Dermis blood vessel endothelial cell (primary cell): ENCODE measurements around the gene PPP1R14C. TPM values are rescaled to one million over a fixed set of nuclear protein-coding genes. Genes with fewer than 3 reads are reported as not detected.

ENCODE experiments used
- total RNA-seq: library from RNA; depleted of rRNA; stranded (reverse); fragments of >200 nt; gene quantifications from 2 replicates; pipeline ENCODE4 v1.2.3, GENCODE V29; 2014

PPP1R14C gene
- total RNA-seq, 1 donor from 2014 or later = not detected

Other genes with a start within 250 kb of the PPP1R14C start
- gene RAET1E, start 244.9 kb upstream of the PPP1R14C start, total RNA-seq = 0.09 TPM in 1 of 2 replicates, not detected in the other
- gene RAET1G, start 219.9 kb upstream of the PPP1R14C start, total RNA-seq = not detected in 2 replicates
- gene ULBP2, start 201.0 kb upstream of the PPP1R14C start, total RNA-seq = 2.0 and 3.7 TPM in 2 replicates
- gene ULBP1, start 179.1 kb upstream of the PPP1R14C start, total RNA-seq = 0.17 and 0.23 TPM in 2 replicates
- gene RAET1L, start 117.5 kb upstream of the PPP1R14C start, total RNA-seq = not detected in 2 replicates
- 6.0 and 14.9 TPM in 2 replicates for gene ULBP3, start 73.9 kb upstream of the PPP1R14C start, total RNA-seq
- under 0.01 TPM in 1 of 2 replicates, not detected in the other for gene IYD, start 226.0 kb downstream of the PPP1R14C start, total RNA-seq